RPMI8226 (cell line): ENCODE measurements around the gene DUSP28.
A peak's percentile ranks its signal among the peaks of the same experiment; 100 is the strongest.
"Not testable (repeated sequence)": the region's sequence is repeated elsewhere in the genome, so short reads cannot be mapped to it uniquely, and the experiment has no call there.

Experiments
- DNase-seq: peaks from one replicate; pipeline ENCODE4 v3.0.0-alpha.2; 2015

DUSP28 gene, protein sequence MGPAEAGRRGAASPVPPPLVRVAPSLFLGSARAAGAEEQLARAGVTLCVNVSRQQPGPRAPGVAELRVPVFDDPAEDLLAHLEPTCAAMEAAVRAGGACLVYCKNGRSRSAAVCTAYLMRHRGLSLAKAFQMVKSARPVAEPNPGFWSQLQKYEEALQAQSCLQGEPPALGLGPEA

DNA sequence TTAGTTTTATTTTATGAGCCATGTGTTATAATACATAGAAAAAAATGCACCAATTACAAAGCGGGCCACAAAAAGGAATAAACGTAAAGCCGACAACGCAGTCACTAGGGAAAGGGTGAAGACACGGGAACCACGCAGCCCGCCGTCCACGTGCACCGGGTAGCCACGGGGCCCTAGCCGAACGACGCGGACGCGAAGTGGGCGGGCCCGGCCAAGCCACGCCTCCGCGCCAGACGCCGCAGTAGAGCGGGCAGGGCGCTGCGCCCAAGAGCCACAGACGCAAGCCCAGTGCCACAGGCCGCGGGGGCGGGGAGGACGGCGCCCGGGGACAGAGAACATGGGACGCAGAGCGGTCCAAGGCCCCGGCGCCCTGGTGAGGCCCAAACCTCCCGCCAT lies at the start of gene DUSP28:
Gene DUSP28 (plus strand): TSS at position 274 of the 396 bp plus-strand sequence. CDS start 328 bp downstream, outside the sequence.
- peak; percentile 90 for DNase-seq

DNA sequence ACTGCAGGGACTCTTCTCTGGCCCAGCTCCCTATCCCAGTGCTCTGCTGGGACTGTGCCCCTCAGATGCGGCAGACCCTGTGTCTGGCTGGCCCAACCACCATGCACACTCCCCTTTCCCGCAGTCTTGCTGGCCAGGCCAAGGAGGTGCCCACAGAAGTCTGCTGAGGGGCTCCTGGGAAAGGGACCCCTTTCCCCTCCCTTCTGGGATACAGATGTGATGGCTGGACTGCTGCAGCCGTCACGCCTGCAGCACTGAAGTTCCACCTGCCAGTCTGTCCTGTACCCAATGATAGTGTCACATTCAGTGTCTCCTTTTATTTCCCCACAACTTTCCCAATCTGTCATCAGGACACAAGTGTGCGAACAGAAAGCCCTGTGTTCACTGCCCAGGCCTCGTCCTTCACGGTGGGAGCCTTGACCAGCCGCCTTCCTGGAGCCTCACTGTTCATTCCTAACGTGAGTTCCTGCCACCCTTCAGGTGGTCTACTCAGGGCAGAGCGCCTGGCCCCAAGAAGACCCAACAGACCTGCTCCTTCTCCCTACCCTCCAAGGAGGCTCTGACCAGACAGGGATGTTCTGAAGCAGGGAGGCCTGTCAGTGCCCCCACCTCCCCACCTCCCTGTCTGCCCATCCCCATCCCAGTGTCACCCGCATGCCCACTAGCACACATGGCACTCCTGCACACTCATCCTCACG lies 49.5 kb upstream of the DUSP28 start:
- DNase-seq = no peak

DNA sequence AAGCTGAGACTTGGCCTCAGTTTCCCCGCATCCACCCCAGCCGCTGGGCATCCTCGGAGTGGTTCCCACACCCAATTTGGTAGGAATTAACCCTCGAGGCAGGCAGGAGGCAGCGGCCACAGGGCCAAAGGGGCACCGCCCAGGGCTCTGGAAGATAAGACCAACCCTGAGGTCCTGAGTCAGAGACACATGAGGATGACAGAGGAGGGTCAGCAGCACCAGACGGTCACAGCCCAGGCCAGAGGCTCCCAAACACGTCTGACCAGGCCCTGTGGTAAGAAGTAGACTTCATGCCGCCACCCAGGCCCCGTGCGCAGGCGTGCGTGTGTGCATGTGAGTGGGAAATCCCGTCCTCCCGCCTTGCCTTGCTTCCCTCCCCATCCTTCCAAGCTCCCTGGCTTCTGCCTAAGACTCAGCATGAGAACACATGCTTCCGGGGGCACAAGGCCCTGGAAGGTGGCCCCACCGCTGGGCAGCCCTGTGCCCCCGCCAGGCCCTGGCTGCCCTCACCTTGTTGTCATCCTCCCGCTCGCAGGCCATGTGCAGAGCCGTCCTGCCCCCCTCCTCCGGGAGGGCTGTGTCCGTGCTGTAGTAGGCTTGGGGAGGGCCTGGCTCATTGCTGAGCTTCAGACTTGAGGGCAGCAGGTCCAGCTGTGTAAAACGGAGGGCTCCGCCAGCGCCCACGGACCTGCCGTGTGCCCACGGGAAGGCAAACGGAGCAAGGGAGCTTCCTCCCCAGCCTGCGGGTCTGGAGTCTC lies 48.6 kb upstream of the DUSP28 start:
- no peak for DNase-seq

DNA sequence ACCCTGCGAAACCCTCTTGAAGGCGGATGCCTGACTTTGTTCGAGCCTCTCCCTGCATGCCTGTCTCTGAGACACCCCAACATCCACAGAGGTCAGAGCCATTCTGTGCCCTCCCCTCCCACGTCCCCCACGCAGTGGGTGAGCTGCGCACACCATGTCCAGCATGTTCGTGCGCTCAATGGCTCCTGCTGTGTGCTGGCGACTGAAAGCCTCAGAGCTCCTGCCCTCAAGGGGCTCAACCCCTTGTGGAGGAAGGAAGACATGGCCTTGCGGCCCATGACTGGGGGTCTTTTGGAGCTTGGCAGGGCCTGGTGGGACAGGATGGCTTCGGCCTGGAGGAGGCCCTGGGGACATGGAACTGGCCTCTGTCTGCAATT lies 48.1 kb upstream of the DUSP28 start:
- DNase-seq = no peak

DNA sequence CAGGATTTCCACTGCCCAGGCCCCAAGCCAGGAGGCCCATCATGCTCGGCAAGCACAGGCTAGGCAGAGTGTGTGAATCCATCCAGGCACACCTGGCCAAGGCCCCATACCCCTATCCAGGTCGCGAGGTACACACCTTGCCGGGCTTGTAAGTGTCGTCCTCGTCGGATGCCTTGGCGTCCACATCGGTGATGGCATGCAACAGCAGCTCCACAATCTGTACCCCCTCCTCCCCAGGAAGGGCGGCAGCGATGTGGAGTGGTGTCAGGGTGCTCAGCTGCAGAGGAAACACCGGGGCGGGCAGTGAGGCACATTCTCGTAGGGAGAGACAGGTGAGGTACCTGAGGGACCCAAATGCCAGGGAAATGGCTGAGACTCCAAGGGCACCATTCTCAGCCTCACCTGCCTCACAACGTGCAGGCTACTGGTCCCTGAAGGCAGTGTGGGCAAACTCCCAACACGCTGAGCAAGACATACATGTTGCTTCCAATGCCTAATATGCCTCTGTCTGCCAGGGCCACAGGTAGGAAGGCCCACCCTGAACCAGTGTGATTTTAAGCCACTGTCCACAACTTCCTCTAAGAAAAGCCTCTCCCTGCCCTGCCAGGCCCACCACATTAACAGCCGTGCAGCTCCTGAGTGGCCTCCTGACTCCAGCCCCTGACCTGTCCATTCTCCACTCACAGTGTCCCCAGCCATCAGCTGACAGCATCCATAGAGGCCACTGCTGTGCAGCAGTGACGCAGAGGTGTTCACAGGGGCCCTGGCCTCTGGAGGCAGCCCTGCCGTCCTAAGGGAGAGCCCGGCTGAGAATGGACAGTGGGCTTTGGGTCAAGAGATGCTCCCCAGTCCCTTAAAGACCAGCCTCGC lies 47.3 kb upstream of the DUSP28 start:
- DNase-seq = no peak

DNA sequence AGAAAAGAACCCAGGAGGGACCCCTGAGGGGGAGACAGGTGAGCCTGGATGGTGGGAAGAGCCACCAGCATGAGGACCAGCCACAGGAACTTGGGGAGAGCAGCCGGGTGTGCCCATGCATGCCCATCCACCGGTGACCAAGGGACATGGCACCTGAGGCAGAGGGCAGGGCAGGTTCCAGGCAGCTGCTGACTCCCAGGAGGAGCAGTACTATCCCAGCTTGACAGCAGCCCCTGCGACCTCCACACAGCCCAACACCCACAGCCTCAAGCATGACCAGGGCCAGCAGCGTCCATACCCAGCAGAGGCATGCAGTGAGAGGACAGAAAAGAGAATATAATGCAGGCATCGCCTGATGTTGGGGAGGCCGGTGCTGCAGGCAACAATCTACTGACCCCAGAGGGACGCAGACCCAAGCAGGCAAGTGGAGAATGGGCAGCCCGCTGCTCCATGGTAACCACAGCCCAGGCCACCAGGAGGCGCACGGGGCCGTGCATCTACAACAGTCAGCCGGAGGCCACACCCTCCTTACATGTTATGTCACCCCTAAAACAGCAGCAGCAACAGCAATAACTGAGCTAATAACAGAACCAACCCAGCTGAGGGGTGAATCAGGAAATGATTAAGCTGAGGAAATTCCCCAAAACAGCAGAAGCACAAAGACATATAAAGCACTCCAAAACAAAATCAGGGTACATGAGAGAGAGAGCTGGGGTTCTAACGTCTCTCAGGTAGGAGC lies 46.4 kb upstream of the DUSP28 start:
- DNase-seq = peak; percentile 72

DNA sequence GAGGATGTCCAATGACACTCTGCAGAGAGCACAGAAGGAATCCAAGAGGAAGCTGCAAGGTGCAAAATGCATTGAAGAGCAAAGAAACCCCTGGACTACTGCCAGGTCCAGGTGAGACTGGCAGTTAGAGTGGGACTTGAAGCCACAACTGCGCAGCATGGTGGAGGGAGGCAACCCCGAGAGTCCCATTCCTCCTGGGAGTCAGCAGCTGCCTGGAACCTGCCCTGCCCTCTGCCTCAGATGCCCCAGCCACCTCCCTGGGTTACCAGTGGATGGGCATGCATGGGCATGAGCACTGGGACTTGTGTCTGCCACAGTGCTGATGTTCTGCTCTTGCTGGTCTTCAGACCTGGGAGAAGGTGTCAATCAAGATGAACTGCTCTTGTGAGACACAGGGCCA lies 45.5 kb upstream of the DUSP28 start:
- no peak for DNase-seq

DNA sequence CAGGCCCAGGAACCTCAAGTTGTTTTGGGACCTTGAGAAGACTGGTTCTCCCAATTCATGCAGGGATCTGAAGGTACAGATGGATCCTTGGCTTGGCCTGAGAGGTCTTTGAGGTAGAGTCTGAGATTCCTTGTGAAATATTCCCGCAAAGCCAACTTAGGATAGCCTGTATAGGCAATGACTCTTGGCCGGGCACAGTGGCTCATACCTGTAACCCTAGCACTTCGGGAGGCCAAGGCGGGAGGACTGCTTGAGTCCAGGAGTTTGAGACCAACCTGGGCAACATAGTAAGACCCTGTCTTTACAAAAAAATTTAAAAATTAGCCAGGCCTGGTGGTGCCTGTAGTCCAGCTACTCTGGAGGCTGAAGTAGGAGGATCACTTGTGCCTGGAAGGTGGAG lies 42.8 kb upstream of the DUSP28 start:
- DNase-seq = no peak

DNA sequence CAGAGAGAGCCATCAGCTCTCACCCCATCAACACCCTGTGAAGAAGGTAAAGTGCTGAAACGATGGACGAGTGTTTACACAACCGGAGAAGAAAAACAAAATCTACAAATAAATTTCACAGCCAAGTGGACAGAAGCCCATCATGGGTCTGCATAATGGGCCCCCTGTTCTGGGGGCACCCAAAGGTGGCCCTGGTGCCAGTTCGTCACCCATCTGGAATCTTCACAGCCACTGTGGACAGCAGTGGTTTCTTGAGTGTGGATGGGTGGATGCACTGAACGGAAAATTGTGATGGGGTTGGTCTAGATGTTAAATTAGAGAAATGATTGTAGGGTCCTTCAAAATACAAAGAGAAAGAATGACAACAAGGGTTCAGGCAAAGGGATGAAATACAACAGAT lies 41.2 kb upstream of the DUSP28 start:
- DNase-seq = no peak

DNA sequence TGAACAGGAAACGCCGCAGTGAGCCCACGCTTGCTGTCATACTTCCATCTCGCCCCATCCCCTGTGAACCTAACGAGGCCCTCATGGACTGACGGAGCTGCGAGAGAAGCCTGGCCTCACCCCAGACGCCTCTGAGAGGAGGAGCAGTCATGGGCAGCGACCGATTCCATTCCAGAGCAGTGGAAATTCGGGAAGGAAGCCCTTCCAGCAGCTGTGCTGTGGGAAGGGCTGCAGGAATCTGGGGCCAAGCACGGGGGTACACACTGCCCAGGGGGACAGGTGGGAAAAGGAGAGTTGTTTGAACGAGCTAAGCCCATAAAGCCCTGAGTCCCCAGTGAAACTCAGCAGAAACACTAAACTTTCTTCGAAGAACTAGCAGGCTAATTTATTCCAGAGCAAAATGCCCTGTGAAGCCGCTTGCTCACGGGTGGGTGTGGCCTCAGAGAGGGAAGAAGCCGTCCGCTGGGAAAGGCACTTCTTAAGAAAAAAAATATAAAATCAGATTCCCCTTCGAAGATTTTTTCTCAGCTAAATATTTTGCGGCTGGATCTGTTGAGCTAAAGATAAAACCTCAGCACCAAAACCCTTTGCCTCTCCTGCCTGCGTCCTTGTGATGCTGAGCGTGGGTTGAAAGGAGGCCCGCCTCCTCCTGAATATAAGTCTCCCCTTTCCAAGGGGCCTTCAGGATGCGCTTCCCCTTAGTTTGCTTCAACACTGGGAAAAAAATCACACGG lies 40.6 kb upstream of the DUSP28 start:
- DNase-seq = no peak

DNA sequence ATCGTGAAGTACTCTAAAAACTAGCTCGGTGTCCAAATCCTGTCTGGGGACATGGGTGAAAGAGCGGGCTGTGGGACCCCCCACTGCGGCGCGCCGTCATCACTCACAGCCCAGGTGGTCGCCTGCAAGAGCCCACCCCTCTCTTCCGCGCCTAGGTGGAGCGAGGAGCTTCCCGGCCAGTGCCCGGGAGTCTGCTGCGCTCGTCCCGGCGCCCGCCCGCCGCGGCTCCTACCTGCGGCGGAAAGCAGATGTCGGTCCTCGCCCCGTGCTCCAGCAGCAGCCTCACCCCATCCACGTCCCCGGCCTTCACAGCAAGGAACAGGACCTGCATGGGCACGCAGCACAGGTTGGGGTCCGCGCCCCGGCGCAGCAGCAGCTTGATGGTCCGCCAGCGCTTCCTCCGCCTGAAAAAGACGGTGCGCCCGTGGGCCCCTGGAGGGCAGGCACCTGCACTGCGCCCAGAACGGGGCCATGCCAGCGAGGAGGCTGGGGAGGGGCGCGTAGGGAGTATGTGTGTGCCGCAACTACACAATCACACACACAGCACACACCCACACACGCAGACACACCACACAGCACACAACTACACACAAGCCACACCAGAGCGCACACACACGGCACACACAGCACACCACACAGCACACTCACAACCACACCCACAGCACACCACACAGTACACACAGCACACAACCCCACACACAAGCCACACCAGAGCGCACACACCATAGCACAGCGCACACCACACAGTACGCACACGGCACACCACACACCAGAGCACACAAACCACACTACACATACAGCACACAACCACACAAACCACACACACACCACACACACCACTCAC lies 39.8 kb upstream of the DUSP28 start:
- DNase-seq = no peak

DNA sequence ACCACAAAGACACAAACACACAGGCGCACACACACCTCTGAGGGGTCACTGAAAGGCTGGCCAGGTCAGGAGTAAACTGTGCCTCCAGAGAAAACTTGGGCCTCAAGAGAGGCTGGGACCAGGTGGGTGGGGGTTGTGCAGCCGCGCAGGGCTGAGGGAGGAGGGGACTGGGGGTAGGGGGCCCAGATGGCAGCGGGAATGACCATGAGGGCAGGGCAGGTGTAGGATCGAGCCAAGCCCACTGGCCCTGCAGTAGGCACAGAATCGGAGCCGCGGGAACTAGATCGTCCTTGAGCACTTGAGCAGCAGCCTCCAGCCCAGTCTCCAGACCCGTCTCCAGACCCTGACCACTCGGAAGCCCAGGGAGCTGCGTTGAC lies 39.2 kb upstream of the DUSP28 start:
- DNase-seq = no peak

DNA sequence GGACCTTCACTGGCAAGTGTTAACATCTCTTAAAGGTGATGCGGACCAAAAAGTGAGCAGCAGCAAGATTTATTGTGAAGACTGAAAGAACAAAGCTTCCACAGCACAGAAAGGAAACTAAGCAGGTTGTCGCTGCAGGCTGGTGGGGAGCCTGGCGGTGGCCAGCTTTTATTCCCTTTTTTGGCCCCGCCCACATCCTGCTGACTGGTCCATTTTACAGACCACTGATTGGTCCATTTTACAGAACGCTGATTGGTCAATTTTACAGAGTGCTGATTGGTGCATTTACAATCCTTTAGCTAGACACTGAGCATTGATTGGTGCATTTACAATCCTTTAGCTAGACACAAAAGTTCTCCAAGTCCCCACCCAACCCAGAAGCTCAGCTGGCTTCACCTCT lies 38.3 kb upstream of the DUSP28 start:
- DNase-seq = not testable (repeated sequence)

DNA sequence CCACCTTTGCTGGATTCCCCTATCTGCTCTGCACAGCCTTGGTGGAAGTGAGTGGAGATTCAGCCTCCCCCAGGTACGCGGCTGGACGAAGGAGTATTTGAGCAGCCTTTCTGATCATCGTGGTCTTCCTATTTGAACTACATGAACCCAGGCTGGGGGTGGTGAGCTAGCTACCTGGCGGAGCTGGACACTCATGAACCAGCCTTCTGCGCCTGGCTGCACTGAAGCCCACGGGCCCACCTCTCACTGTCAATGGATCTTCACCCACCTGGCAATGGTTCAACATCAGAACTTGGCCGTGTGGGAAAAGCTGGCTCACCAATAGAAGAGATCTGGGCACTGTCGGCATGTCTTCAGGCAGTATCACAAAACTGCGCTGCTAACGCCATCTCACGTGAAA lies 37.8 kb upstream of the DUSP28 start:
- no peak for DNase-seq

DNA sequence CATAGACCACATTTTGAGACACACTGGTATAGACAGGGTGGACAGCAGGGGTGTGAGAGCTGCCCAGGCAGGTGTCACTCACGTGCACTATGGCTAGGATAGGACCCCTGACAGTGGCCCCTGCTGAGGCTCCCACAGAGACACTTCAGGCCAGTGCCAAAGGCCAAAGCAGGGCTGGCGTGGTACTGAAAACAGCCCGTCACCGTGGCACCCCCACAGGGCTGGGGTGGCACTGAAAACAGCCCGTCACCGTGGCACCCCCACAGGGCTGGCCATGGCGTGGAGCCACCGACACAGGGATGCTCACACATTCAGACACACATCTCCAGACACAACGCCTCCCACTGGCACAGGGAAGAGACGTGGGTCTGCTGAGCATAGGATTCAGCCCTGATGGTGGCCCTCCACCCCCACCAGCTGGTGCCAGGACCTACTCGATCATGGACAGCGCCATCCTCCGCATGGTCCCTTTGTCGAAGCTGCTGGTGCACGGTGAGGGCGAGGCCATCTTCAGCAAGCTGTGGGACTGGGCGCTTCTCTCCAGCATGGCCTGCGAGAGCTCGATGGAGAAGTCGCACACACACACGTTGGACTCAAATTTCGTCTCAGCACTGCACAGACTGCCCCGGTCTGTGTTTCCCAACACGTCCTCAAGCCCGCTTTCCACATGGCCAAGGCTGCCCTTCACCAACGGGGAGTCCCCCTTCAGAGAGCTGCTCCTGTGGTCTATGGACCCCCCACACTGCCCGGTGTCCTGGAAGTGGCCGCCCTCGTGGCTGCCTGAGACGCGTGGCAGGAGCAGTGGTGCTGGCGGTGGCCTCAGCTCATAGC lies 36.5 kb upstream of the DUSP28 start:
- DNase-seq = no peak

DNA sequence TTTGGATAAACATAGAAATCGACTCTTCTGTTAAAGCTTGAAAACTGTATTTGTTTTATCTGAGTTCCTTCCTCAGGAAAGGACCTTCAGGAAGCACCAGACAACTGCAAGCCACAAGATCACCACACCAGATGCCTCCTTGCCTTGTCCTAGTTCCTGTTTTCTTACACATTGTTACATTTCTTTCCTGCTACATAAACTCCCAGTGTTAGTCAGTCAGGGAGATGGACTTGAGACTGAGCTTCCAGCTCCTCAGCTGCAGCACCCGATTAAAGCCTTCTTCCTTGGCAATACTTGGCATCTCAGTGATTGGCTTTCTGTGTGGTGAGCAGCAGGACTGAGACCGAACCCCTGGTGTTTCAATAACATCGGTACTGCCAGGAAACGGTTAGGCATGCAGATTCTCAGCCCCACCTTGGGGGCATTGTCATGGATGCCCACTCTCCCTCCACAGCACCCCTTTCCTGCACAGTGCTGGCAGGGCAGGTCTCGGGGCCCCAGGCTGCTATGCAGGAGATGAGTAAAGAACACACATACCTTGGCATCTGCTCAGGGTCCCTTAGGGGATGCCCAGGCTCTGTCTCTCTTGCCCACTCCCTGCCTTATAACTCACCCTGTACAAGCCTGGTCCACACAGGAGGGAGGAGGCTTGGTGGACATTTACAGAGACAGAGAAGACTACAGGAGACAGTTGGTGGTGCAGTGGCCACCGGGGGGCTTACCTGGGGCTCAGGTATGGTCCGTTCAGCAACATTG lies 35.0 kb upstream of the DUSP28 start:
- no peak for DNase-seq

DNA sequence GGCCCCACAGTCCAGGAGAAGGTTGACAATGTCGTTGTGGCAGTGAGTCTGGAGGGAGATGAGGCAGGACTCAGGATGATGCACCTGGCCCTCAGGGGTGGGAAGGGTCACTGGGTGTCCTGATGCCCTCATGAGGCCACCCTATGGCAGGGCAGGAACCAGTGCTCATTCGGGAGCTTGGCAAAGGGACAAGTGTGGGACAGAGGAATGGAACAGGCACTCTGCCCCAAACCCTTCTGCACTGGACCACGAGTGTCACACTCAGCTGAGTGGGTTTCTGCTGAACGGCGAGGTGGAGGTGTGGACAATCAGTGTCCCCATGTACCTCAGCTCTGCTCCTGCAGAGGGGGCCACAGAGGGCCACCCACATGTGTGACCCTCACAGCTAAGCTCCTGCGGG lies 34.4 kb upstream of the DUSP28 start:
- no peak for DNase-seq

DNA sequence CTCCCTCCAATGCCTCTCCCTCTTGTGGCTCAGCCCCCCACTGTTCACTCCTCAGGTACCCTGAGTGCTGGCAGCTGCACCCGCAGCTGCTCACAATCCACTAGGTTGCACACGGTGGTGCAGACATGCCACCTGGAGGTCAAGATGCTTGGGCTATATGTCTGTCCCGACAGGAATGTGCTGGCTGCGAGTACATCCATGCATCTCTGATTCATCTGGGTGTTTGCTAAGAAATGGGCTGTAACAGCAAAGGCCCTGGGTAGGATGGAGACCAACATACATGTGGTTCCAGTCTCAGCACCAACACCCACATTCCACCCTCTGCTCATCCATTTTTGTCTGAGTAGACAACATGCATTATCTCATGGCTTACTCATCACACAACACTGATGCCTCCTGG lies 33.6 kb upstream of the DUSP28 start:
- no peak for DNase-seq

DNA sequence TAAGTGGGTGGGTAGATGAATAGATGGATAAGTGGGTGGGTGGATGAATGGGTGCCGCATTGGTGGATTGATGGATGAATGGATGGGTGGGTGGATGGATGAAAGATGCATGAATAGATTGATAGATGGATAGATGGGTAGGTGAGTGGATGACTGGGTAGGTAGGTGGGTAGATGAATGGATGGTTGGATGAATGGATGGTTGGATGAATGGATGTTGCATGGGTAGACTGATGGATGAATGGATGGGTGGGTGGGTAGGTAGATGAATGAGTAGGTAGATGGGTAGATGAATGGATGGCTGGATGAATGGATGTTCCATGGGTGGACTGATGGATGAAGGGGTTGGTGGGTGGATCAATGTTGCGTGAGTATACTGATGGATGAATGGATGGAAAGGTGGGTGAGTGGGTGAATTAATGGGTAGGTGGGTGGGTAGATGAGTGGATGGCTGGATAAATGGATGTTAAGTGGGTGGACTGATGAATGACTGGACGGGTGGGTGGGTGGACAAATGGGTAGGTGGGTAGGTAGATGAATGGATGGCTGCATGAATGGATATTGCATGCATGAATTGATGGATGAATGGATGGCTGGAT lies 32.9 kb upstream of the DUSP28 start:
- DNase-seq = no peak
